ENCODE measurements around the gene BAG5. TPM values are rescaled to one million over a fixed set of nuclear protein-coding genes. Genes with fewer than 3 reads are reported as not detected.

Gene BAG5
- total and polyA plus RNA-seq, 2 donors (not counting 1 experiment from before 2014, with no cell fraction given): 7.4 to 31.6 TPM

- TF ChIP-seq CTCF (IDR thresholded peaks at IDR 0.05): no peak
- ChIA-PET CTCF (interaction anchor here (9.3 kb wide), 1 partner anchor 24 kb away, joined by 128 read pairs; no protein-coding TSS in a partner anchor), POLR2A (no interaction called here)
- Histone ChIP-seq H3K9ac (ENCODE audit: low read length) (no peak overlapping the region), H3K27ac (ENCODE audit: low read length in 2 of 2) (no peak overlapping the region), H3K36me3 (replicated peaks in 1 of 2; ENCODE audit: control extremely low read depth in 1 of 2, control insufficient read depth in 1 of 2, extremely low read depth in 1 of 2, insufficient read depth in 2 of 2, low read length in 1 of 2) (no peaks in the 10 kb centered on the region), H3K4me2 (replicated peaks; ENCODE audit: low read depth, low read length, poor library complexity, severe bottlenecking) (no peak overlapping the region), H3K4me3 (ENCODE audit: control extremely low read depth in 1 of 5, extremely low read depth in 1 of 5, insufficient read depth in 1 of 5, low read depth in 2 of 5, low read length in 4 of 5) (no peak overlapping the region), H3K27me3 (replicated peaks in 1 of 4; ENCODE audit: control extremely low read depth in 1 of 4, control insufficient read depth in 3 of 4, insufficient read depth in 4 of 4, low read length in 3 of 4) (peaks cover 0 to 22% (median 2%) of the 10 kb centered on the region in 4 experiments), H2AFZ (ENCODE audit: insufficient read depth, low read depth, low read length, poor library complexity, severe bottlenecking) (no peak overlapping the region), H3K9me3 (ENCODE audit: control extremely low read depth in 1 of 3, control insufficient read depth in 2 of 3, insufficient read depth in 1 of 3, low read length in 2 of 3) (no peaks in the 10 kb centered on the region), H4K20me1 (ENCODE audit: control insufficient read depth, insufficient read depth, low read length, poor library complexity, severe bottlenecking) (peaks cover 19% of the 10 kb centered on the region), H3K4me1 (ENCODE audit: control insufficient read depth in 2 of 2, insufficient read depth in 2 of 2, low read length in 2 of 2) (peaks cover 0 to 6% of the 10 kb centered on the region in 2 donors), H3K79me2 (ENCODE audit: control insufficient read depth, insufficient read depth, low read length) (peaks cover 6% of the 10 kb centered on the region)
- H3K9me3 Mint-ChIP-seq (ENCODE audit: insufficient read depth): no peaks in the 10 kb centered on the region
- ATAC-seq (ENCODE audit: low read depth) (no peak), DNase-seq (no peak)
- WGBS (ENCODE audit: insufficient coverage): 84% methylated on average over 15 of the region's 19 CpGs
- H3K27me3 Mint-ChIP-seq: no peaks in the 10 kb centered on the region
- intact Hi-C loops (cut with micrococcal nuclease): no loop called here
- H3K4me1 Mint-ChIP-seq: peaks cover 4% of the 10 kb centered on the region
- H3K4me3 Mint-ChIP-seq: no peak overlapping the region
- H3K27ac Mint-ChIP-seq: no peak overlapping the region
Measured at GRCh38 chr14:103543721-103544387, 18.6 kb downstream of the BAG5 start.

- Mint-ChIP-seq H3K4me3 (no peak overlapping the region), H3K9me3 (ENCODE audit: insufficient read depth) (no peaks in the 10 kb centered on the region), H3K4me1 (peaks cover 4% of the 10 kb centered on the region), H3K27ac (no peak overlapping the region), H3K27me3 (no peaks in the 10 kb centered on the region)
- H3K4me3 ChIP-seq (ENCODE audit: control extremely low read depth in 1 of 5, extremely low read depth in 1 of 5, insufficient read depth in 1 of 5, low read depth in 2 of 5, low read length in 4 of 5): no peak overlapping the region
- no peaks in the 10 kb centered on the region for H3K9me3 ChIP-seq (ENCODE audit: control extremely low read depth in 1 of 3, control insufficient read depth in 2 of 3, insufficient read depth in 1 of 3, low read length in 2 of 3)
- no peak overlapping the region for H3K9ac ChIP-seq (ENCODE audit: low read length)
- H2AFZ ChIP-seq (ENCODE audit: insufficient read depth, low read depth, low read length, poor library complexity, severe bottlenecking): no peak overlapping the region
- no peaks in the 10 kb centered on the region for H3K36me3 ChIP-seq (replicated peaks in 1 of 2; ENCODE audit: control extremely low read depth in 1 of 2, control insufficient read depth in 1 of 2, extremely low read depth in 1 of 2, insufficient read depth in 2 of 2, low read length in 1 of 2)
- TF ChIP-seq EZH2 (IDR thresholded peaks at IDR 0.05; ENCODE audit: borderline replicate concordance, insufficient read depth, low read depth, low read length, poor library complexity, severe bottlenecking): no peak
- 88% methylated on average over 10 of the region's 10 CpGs for WGBS (ENCODE audit: insufficient coverage)
- ChIA-PET POLR2A (no interaction called here), CTCF (interaction anchor here (1.3 to 9.3 kb wide), 2 partner anchors 24 to 43 kb away, joined by 3 to 128 read pairs; no protein-coding TSS in a partner anchor)
- peaks cover 0 to 6% of the 10 kb centered on the region in 2 donors for H3K4me1 ChIP-seq (ENCODE audit: control insufficient read depth in 2 of 2, insufficient read depth in 2 of 2, low read length in 2 of 2)
- H3K27me3 ChIP-seq (replicated peaks in 1 of 4; ENCODE audit: control extremely low read depth in 1 of 4, control insufficient read depth in 3 of 4, insufficient read depth in 4 of 4, low read length in 3 of 4): peaks cover 0 to 22% (median 2%) of the 10 kb centered on the region in 4 experiments
- ATAC-seq (ENCODE audit: low read depth) (no peak), DNase-seq (no peak)
- peaks cover 6% of the 10 kb centered on the region for H3K79me2 ChIP-seq (ENCODE audit: control insufficient read depth, insufficient read depth, low read length)
- H4K20me1 ChIP-seq (ENCODE audit: control insufficient read depth, insufficient read depth, low read length, poor library complexity, severe bottlenecking): peaks cover 19% of the 10 kb centered on the region
- intact Hi-C loops (cut with micrococcal nuclease): no loop called here
- H3K4me2 ChIP-seq (replicated peaks; ENCODE audit: low read depth, low read length, poor library complexity, severe bottlenecking): no peak overlapping the region
- H3K27ac ChIP-seq (ENCODE audit: low read length in 2 of 2): no peak overlapping the region
Measured at GRCh38 chr14:103543140-103543539, 19.3 kb downstream of the BAG5 start.

All from B cell (primary cell).